GM19468 (cell line): ENCODE data around the gene TAF7.
"Not testable (repeated sequence)": the region's sequence is repeated elsewhere in the genome, so short reads cannot be mapped to it uniquely, and the experiment has no call there.

Experiments used
- ATAC-seq: cut with Tn5 transposase; IDR thresholded peaks from one replicate; pipeline ENCODE4 v1.9.1; 2021; ENCODE audit warnings: mild to moderate bottlenecking, moderate library complexity, moderate number of reproducible peaks; ENCODE audit not compliant: unreplicated experiment; ENCODE audit errors: extremely low read depth

Gene TAF7

DNA sequence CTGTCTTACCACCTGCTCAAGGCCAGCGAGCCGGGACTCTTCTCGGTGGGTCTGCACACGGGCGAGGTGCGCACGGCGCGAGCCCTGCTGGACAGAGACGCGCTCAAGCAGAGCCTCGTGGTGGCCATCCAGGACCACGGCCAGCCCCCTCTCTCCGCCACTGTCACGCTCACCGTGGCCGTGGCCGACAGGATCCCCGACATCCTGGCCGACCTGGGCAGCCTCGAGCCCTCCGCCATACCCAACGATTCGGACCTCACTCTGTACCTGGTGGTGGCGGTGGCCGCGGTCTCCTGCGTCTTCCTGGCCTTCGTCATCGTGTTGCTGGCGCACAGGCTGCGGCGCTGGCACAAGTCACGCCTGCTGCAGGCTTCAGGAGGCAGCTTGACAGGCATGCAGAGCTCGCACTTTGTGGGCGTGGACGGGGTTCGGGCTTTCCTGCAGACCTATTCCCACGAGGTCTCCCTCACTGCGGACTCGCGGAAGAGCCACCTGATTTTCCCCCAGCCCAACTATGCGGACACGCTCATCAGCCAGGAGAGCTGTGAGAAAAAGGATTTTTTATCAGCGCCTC is 20.3 kb upstream of the TAF7 start:
- not testable (repeated sequence) for ATAC-seq

GRCh38 chr5:141338538-141339306 is 18.1 kb upstream of the TAF7 start, which contains the start of gene PCDHGA2:
Gene PCDHGA2, plus strand, starts transcription at chr5:141338760.
- ATAC-seq, result no peak

DNA sequence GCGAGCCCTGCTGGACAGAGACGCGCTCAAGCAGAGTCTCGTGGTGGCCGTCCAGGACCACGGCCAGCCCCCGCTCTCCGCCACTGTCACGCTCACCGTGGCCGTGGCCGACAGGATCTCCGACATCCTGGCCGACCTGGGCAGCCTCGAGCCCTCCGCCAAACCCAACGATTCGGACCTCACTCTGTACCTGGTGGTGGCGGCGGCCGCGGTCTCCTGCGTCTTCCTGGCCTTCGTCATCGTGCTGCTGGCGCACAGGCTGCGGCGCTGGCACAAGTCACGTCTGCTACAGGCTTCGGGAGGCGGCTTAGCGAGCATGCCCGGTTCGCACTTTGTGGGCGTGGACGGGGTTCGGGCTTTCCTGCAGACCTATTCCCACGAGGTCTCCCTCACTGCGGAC is 12.0 kb upstream of the TAF7 start:
- ATAC-seq, result not testable (repeated sequence)

- ATAC-seq, result no peak
Measured at GRCh38 chr5:141330299-141331080, 9.9 kb upstream of the TAF7 start, which contains the start of gene PCDHGA1. Gene PCDHGA1, plus strand, starts transcription at chr5:141330514.

DNA sequence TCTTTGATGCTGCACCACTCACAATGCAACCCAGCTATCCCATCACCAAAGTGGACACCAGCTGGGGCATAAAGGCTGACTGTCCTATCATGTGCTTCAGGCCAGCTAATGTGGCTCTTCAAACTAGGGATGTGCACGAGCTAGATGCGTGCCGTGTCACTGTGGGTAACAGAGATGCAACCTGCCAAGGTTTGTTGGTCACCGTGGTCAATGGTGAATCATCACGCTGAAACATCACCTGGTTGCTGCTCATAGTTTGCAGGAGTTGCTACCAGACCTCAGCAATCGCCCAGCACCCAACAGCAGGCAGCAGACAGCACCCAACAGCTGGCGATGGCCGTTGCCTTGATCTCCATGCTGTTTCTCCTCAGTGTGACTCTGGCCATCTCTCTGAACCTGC is 7.6 kb upstream of the TAF7 start:
- no peak for ATAC-seq

GRCh38 chr5:141326088-141326854 is 5.7 kb upstream of the TAF7 start:
- ATAC-seq, result peak; percentile 28

GRCh38 chr5:141322261-141322660 is 1.7 kb upstream of the TAF7 start:
- no peak for ATAC-seq

GRCh38 chr5:141319699-141320098 is 885 bp downstream of the TAF7 start:
- ATAC-seq, result no peak

GRCh38 chr5:141319202-141319601 is 1.4 kb downstream of the TAF7 start:
- no peak for ATAC-seq

DNA sequence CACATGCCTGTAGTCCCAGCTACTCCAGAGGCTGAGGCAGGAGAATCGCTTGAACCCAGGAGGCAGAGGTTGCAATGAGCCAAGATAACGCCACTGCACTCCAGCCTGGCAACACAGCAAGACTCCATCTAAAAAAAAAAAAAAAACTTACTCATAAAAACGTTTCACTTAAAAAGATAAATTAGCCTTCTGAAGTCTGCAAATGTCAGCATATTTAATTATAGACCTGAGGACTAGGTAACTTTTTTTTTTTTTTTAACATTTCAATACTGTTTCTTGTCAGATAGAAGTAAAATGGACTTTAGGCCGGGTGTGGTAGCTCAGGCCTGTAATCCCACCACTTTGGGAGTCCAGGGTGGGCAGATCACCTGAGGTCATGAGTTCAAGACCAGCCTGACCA is 3.6 kb downstream of the TAF7 start:
- not testable (repeated sequence) for ATAC-seq

GRCh38 chr5:141313711-141314110 is 6.9 kb downstream of the TAF7 start:
- no peak for ATAC-seq

- ATAC-seq, result no peak
Measured at GRCh38 chr5:141306630-141307029, 14.0 kb downstream of the TAF7 start.

DNA sequence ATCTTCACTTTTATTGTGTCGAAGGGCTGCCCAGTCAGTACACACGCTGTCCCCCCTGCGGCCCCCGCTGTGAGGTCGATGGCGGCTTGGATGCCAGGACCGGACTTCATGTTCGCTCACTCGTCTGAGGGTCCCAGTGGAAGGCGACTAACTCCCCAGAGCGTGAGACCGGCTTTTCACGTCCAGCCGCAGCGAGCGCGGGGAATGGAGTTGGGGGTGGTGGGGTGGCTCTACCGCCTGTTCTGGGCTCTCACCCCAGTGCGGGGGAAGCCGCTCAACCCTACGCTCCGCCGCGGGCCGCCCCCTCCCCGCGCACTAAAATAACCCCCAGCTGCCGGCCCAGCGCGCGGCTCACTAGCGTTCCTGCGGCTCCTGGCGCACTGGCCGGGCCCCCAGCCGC is 16.8 kb downstream of the TAF7 start, which contains the start of gene SLC25A2:
SLC25A2 (minus strand) TSS at position 294 of the 400 bp plus-strand sequence; CDS start at position 110, 184 bp downstream.
- ATAC-seq, result no peak

DNA sequence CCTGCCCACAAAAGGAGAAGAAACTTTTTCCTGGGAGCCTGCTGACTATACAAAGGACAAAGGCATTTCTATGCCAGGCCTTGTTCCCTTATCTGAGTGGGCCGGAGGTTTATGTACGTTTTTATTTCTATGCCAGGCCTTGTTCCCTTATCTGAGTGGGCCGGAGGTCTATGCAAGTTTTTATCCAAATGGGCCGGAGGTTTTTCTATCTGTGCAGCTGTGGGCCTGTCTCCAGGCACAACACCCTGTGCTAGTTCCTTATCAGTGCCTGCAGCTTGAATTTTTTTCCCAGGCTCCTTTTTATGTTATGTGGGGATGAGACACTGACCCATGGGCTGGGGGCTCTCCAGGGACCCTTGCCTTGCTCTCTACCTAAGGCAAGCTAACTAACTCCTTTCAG is 22.2 kb downstream of the TAF7 start:
- no peak for ATAC-seq

- ATAC-seq, result no peak
Measured at GRCh38 chr5:141272906-141273305, 47.7 kb downstream of the TAF7 start.

GRCh38 chr5:141269195-141269594 is 51.4 kb downstream of the TAF7 start:
- ATAC-seq, result no peak
